ENCODE measurements around the gene DMRT2.

Gene DMRT2

DNA sequence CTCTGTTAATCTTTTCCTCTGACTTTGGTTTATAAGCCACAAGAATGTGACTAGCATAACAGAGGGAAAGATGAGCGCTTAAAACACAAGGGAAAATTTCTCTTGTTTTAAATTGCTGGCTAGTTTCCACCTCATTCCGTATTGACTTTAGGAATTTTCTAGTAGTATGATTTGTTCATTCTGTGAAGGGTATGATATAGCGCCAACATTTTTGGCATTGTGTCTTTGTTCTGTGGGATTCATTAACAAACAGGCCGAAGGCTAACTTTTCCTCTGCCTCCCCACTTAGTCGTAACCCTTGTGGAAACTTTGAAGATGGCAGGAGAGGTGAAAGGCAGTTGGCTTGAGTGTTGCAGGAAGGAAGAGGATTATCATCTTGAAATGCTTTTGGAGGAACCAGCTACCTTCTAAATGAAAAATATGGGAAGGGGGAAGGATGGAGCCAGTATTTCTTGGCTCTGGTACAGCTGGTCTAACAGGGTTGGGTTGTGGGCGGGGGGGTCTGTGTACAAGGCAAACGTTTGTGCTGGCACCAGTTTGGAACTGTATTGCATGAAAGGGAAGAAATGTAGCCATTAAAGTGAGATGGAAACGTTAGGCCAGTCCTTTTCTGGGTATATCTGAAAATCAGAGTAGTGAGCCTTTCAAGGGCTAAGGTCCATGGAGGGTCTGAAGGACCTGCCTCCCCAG, 21.5 kb upstream of the DMRT2 start:
- no peak for TF ChIP-seq ZFX (IDR thresholded peaks at IDR 0.05)
- TF ChIP-seq, protein P1, sequence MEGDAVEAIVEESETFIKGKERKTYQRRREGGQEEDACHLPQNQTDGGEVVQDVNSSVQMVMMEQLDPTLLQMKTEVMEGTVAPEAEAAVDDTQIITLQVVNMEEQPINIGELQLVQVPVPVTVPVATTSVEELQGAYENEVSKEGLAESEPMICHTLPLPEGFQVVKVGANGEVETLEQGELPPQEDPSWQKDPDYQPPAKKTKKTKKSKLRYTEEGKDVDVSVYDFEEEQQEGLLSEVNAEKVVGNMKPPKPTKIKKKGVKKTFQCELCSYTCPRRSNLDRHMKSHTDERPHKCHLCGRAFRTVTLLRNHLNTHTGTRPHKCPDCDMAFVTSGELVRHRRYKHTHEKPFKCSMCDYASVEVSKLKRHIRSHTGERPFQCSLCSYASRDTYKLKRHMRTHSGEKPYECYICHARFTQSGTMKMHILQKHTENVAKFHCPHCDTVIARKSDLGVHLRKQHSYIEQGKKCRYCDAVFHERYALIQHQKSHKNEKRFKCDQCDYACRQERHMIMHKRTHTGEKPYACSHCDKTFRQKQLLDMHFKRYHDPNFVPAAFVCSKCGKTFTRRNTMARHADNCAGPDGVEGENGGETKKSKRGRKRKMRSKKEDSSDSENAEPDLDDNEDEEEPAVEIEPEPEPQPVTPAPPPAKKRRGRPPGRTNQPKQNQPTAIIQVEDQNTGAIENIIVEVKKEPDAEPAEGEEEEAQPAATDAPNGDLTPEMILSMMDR (conservative IDR thresholded peaks at IDR 0.05) = no peak

DNA sequence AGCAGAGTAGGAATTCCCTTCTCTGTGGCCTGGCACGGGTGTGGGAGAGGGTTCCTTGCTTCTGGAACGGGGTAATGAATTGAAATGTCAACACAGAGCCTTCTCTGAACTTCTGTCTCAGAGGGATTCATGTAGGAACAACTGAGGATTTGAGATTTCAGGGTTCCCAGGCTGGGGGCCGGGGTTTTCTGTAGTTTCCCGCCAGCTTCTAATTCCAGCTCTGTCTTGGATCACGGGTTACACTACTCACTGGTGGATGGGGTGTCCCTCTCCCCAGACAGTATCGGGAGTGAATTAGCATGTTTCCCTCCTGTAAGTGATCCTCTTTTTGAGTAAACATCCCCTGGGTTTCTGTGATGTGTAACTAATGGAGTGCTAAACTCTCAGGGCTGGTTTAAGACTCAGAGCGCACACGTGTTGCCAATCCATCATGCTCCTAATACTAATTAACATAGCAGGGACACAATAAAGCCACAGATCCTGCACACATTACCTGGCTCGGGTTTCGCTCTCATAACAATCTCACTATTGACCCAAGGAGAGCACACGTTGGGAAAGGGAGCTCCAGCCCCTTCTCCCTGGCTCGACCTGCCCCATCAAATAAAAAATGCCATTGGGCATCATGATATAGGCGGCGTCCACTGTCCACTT, 18.1 kb upstream of the DMRT2 start:
- no peak overlapping the region for H3K27ac ChIP-seq
- TF ChIP-seq, protein P1 (conservative IDR thresholded peaks at IDR 0.05) = no peak

More for the DNA sequence above, 21.5 kb upstream of the DMRT2 start:
- H3K27ac ChIP-seq = no peak overlapping the region

DNA sequence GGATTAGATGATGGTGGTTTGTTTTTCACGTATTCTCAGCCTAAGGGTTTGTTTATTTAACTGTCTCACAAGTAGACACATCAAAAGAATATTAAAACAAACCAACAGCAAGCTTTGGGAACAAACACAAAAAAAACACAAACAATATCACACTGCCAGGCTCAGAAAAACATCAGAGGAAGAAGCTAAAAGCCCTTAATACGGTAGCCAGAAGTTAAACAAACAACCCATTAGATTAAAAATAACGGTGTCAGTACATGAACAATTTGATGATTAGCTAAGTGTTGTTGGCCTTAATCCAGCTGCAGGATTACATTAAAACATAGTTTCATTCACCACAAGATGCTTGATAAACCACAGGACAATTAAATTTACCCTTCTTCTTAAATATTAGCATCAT, 15.9 kb upstream of the DMRT2 start:
- H3K27ac ChIP-seq = no peak overlapping the region
- TF ChIP-seq ZFX (IDR thresholded peaks at IDR 0.05) = no peak
- TF ChIP-seq, protein P1 (conservative IDR thresholded peaks at IDR 0.05) = no peak

DNA sequence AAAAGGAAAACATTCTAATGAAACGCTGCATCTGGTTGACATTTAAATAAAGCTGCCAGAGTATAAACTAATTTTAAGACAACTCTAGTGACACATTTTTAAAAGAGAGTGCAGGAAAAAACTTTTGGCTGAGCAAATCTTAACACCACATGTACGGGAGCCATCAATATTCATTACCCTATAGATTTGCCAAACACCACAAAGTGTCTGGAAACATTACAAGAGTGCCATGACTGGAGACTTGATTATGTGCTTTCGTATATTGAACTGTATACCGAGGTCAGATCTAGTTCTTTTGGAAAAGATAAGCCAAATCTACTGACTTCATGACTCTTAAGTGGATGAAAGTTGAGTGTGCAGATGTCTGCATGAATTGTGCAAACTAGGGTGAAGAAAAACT, 10.6 kb upstream of the DMRT2 start:
- H3K27ac ChIP-seq = no peak overlapping the region
- TF ChIP-seq, protein P1 (conservative IDR thresholded peaks at IDR 0.05) = no peak
- no peak for TF ChIP-seq ZFX (IDR thresholded peaks at IDR 0.05)

DNA sequence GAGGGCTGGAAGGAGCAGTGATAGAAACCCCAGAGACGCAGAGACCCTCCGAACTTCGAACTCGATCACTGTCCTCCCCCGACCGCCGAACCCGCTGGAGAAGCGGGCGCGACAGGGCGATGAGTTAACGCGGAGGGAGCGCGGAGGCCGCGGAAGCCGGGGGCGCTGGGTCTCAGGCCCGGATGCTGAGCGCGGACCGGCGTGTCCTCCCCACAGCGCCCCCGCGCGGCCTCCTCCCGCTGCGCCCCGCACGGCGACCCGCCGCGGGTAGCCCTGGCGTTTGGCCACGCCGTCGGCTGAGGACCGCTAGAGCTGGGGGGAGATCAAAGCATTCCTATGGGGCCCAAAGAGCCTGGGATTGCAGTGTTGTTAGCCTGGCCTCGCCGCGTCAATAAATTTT, 7.7 kb upstream of the DMRT2 start:
- no peak for TF ChIP-seq ZFX (IDR thresholded peaks at IDR 0.05)
- TF ChIP-seq, protein P1 (conservative IDR thresholded peaks at IDR 0.05) = no peak; the same call in 1 of the 2 replicates
- no peak overlapping the region for H3K27ac ChIP-seq

DNA sequence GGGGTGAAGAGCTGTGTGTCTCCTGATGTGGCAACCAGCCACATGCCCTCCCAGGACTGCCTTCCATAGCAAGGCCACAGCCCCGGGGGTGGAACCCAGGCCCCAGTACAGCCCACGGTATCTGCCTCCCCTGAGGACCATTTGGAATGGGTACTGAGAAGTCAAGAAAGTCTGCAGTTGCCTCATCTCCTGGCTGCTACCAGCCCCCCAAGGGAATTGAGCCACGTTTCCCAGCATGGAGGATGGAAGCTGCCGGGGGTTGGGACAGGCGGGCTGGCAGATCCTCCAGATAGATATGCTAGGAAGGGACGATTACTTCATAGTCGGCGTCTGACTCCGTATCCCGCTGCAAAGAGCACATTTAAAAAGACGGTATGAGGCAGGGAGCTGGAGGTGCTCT, 5.5 kb upstream of the DMRT2 start:
- no peak for TF ChIP-seq ZFX (IDR thresholded peaks at IDR 0.05)
- no peak overlapping the region for H3K27ac ChIP-seq

DNA sequence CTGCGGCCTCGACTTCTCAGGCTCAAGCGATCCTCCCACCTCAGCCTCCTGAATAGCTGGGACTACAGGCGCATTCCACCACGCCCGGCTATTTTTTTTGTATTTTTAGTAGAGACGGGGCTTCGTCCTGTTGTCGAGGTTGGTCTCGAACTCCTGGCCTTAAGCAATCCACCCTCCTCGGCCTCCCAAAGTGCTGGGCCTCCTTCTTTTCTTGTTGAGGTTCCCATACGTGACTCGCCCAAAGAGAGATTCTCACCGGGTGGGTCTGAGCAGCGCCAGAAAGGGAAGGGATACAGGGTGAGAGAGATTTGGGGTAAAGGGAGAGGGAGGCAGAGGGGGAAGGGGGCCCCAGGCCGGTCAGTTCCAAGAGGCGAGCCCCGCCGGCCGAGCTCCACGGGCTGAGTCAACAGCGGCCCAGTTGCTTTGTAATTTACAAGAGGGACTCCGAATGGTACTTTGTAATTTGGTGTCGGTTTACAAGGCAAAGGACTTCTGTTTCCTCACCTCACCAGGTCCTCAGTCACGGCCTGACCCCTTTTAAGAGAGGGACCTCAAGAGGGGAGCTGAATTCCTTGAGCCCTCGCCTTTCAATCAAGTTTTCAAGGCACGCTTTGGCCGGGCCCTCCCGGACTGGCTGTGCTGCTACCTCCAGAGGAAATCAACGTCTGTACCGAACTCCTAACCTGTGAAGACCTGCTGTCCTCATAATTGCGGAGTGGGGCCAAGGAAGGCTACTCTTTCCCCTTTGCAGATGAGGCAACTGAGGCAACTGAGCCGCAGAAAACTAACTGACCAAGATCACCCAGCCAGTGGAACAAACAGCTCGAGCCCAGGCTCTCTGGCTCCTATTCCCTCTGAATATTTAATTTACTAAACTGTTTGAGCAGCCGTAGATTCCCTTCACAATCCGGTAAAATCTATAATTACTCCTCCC, 3.3 kb upstream of the DMRT2 start:
- no peak for TF ChIP-seq ZFX (IDR thresholded peaks at IDR 0.05)
- TF ChIP-seq, protein P1 (conservative IDR thresholded peaks at IDR 0.05) = no peak
- H3K27ac ChIP-seq = no peak overlapping the region
